Brain microvascular endothelial cell (primary cell): ENCODE results near the gene AGK.
A peak's percentile ranks its signal among the peaks of the same experiment; 100 is the strongest.

Experiments
- DNase-seq: peaks from one replicate; pipeline ENCODE4 v3.0.0-alpha.2; 2020
- H3K27ac ChIP-seq: fragments of 250-450 bp; sonication (Bioruptor Pico); 2 replicates; pipeline ENCODE4 v1.5.1; 2020; ENCODE audit warnings: mild to moderate bottlenecking, moderate library complexity
- H3K27me3 ChIP-seq: fragments of 250-450 bp; sonication (Bioruptor Pico); replicated peaks from 2 replicates; pipeline ENCODE4 v1.5.1; 2020; ENCODE audit warnings: mild to moderate bottlenecking
- H3K36me3 ChIP-seq: fragments of 250-450 bp; sonication (Bioruptor Pico); replicated peaks from 2 replicates; pipeline ENCODE4 v1.5.1; 2020; ENCODE audit warnings: mild to moderate bottlenecking
- H3K4me3 ChIP-seq: 2 replicates; pipeline ENCODE4 v1.5.1; 2011; ENCODE audit warnings: low read depth, mild to moderate bottlenecking, control low read depth, low read length, moderate library complexity
- CTCF ChIP-seq: IDR thresholded peaks from 2 replicates; pipeline ENCODE4 v1.5.1; 2011; ENCODE audit warnings: low read depth, mild to moderate bottlenecking, moderate library complexity, low read length, control low read depth, inconsistent platforms; ENCODE audit errors: missing control alignments
- in situ Hi-C: cut with HindIII; loops from 2 replicates; pipeline ENCODE4 v1.10.0; 2017; ENCODE audit warnings: low sequenced_read_pairs, low pct_ligation_motif_present

Gene AGK

GRCh38 chr7:141527076-141527475, 24.1 kb upstream of the AGK start:
- no peaks in the 10 kb centered on the region for H3K36me3 ChIP-seq
- no peak for TF ChIP-seq CTCF
- no peak for DNase-seq
- no peak overlapping the region for H3K4me3 ChIP-seq
- in situ Hi-C loops = no loop called here
- H3K27ac ChIP-seq = no peak overlapping the region
- no peaks in the 10 kb centered on the region for H3K27me3 ChIP-seq

- TF ChIP-seq CTCF = no peak
- no peak for DNase-seq
- Histone ChIP-seq H3K27ac (no peak overlapping the region), H3K36me3 (no peaks in the 10 kb centered on the region), H3K4me3 (no peak overlapping the region), H3K27me3 (no peaks in the 10 kb centered on the region)
- in situ Hi-C loops = no loop called here
Observed at GRCh38 chr7:141528399-141528798, 22.8 kb upstream of the AGK start.

- in situ Hi-C loops = no loop called here
- peak; percentile 53 for DNase-seq
- H3K27me3 ChIP-seq = no peaks in the 10 kb centered on the region
Observed at GRCh38 chr7:141533149-141533949, 17.9 kb upstream of the AGK start.

GRCh38 chr7:141534757-141535737, 16.2 kb upstream of the AGK start:
- no peak for TF ChIP-seq CTCF
- H3K27me3 ChIP-seq = no peaks in the 10 kb centered on the region
- no peaks in the 10 kb centered on the region for H3K36me3 ChIP-seq
- H3K4me3 ChIP-seq = no peak overlapping the region
- no peak overlapping the region for H3K27ac ChIP-seq
- in situ Hi-C loops = no loop called here
- no peak for DNase-seq

More at GRCh38 chr7:141533149-141533949, 17.9 kb upstream of the AGK start:
- TF ChIP-seq CTCF = peak; percentile 98
- Histone ChIP-seq H3K36me3 (no peaks in the 10 kb centered on the region), H3K27ac (no peak overlapping the region), H3K4me3 (no peak overlapping the region)

GRCh38 chr7:141537906-141538305, 13.3 kb upstream of the AGK start:
- no peaks in the 10 kb centered on the region for H3K36me3 ChIP-seq
- no peak for DNase-seq
- no peak for TF ChIP-seq CTCF
- in situ Hi-C loops = no loop called here
- no peaks in the 10 kb centered on the region for H3K27me3 ChIP-seq
- H3K27ac ChIP-seq = no peak overlapping the region
- H3K4me3 ChIP-seq = no peak overlapping the region
